ENCODE results near the gene TMEM150C.
"Not testable (repeated sequence)": the region's sequence is repeated elsewhere in the genome, so short reads cannot be mapped to it uniquely, and the experiment has no call there.

TMEM150C gene

DNA sequence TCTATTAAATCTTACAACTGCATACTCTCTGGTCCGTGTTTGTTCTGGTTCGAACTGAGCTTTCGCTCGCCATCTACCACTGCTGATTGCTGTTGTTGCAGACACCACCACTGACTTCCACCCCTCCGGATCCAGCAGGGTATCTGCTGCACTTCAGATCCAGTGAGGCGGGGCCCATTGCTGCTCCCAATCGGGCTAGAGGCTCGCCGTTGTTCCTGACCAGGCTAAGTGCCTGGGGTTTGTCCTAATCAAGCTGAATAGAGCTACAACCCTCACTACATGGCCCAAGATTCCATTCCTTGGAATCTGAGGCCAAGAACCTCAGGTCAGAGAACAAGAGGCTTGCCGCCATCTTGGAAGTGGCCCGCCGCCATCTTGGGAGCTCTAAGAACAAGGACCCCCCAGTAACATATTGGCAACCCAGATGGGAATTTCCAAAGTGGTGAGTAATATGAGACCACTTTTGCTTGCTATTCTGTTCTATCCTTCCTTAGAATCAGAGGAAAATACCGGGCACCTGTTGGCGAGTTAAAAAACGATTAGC, 88.1 kb downstream of the TMEM150C start:
- no peak for DNase-seq (ENCODE audit: low read depth)

DNA sequence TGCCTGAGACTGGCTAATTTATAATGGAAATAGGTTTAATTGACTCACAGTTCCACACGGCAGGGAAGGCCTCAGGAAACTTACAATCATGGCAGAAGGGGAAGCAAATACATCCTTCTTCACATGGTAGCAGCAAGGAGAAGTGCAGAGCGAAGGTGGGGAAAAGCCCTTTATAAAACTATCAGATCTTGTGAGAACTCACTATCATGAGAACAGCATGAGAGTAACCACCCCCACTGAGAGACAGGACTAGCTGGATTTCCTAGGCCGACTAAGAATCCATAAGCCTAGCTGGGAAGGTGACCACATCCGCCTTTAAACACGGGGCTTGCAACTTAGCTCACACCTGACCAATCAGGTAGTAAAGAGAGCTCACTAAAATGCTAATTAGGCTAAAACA, 88.7 kb downstream of the TMEM150C start:
- not testable (repeated sequence) for DNase-seq (ENCODE audit: low read depth)

- DNase-seq (ENCODE audit: low read depth) = no peak
These were observed 91.9 kb downstream of the TMEM150C start for GRCh38 chr4:82469791-82470345.

DNA sequence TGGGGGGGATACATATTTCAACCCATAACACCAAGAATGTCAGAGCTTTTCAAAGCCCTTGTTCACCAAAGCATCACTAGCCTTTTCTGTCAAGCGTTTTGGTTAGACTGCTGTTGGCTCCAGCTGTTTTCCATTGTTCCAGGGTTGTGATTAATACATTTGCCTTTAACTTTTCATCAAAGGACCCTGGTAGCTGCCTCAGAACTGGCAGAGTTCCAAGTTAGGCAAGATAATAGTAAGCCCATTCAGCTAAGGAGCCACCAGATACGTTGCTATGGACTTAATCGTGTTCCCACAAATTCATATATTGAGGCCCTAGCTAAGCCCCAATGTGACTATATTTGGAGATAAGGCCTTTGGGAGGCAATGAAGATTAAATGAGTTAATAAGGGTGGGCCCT, 94.3 kb downstream of the TMEM150C start:
- DNase-seq (ENCODE audit: low read depth) = no peak

- no peak for DNase-seq (ENCODE audit: low read depth)
These were observed 98.6 kb downstream of the TMEM150C start for GRCh38 chr4:82463221-82463620.

DNA sequence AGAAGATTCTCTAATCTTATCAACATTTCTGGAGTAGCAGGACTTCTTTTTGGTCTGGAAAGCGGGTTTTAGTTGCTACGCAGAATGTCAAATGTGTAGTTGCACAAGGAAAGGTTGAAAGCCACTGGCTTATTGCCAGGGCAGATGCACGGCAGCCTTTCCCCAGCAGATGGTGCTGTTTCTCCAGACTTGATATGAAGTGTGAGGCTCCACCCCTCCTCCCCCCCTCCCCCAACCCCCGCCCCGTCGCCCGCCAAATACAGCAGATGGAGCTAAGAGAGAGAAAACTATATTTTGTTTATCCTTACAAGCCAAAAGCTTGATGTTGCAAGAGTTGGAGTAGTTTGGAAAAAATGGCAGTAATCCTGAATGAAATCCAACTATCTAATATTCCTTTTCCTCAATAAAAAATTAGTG, 99.4 kb downstream of the TMEM150C start:
- DNase-seq (ENCODE audit: low read depth) = peak; percentile 62

DNA sequence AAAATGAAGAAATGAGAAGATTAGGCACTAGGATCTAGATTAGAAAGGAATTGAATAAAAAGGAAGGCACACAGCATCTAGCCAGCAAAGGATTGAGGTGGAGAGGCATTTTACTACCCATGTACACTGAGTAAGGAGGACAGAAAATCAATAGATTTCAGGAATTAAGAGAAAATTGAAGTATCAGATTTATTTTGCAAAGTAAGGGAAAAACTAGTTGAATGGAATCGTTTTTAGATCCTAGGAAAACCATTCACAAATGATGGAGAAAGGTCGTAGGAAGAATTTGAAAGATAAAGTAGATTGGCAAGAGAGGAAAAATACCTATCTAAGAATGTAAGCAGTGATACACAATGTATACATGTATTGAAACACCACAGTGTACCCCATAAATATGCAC, 100.1 kb downstream of the TMEM150C start:
- no peak for DNase-seq (ENCODE audit: low read depth)

- DNase-seq (ENCODE audit: low read depth) = no peak
These were observed 103.1 kb downstream of the TMEM150C start for GRCh38 chr4:82458729-82459128.

- no peak for DNase-seq (ENCODE audit: low read depth)
These were observed 104.5 kb downstream of the TMEM150C start for GRCh38 chr4:82457266-82457665.

DNA sequence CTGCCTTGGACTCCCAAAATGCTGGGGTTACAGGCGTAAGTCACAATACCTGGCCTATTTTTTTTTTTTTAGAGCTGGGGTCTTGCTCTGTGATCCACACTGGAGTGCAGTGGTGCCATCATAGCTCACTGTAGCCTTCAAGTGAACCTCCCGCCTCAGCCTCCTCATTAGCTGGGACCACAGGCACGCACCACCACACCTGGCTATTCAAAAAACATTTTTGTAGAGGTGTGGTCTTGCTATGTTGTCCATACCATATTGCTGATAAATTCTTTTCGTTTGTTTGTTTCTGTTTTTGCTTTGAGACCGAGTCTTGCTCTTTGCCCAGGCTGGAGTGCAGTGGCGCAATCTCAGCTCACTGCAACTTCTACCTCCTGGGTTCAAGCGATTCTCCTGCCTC, 109.8 kb downstream of the TMEM150C start:
- DNase-seq (ENCODE audit: low read depth) = no peak

DNA sequence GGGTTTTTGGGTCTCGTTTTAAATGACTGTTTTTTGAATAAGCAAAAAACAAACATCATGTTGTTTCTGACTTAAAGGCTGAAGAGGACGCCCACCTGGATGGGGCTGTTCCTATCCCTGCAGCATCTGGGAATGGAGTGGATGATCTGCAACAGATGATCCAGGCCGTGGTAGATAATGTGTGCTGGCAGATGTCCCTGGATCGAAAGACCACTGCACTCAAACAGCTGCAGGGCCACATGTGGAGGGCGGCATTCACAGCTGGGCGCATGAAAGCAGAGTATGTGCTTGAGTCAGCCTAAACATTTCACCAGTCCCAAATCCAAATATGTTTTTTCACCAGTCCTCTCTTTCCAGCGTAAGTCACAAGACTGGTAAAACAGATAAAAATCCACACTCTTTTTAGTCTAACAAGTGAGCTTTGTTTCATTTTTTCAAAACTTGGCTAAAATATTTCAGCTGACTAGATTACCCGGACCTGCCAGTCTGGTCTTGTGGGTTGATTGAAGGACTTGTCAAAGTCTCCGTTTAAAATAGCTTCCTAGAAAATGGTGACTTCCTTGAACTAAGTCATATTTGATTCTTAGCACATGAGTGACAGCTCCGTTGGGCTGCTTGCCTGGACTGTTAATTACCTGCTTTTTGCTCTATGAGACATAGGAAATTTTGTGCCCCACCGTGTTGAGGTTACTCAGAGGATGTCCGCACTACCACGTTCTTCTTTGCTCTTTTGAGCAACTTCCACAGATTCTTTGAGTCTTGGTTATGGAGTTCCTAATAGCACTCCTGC, 110.6 kb downstream of the TMEM150C start:
- DNase-seq (ENCODE audit: low read depth) = no peak

DNA sequence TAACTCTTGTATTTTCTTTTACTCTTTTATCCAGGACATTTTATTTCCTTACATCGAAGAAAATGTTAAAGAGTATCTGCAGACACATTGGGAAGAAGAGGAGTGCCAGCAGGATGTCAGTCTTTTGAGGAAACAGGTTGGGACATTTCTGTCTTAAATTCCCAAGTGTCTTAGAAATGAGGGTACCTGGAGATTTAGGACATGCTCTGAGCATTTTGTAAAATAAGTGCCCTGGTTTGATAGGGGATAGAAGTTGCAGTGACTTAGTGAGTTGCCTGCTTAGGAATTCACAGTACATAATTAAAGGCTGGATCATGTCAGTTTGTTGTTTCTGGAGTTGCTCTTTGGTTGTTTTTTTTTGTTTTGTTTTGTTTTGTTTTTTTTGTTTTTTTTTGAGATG, 113.9 kb downstream of the TMEM150C start:
- no peak for DNase-seq (ENCODE audit: low read depth)

GRCh38 chr4:82439088-82439487, 122.7 kb downstream of the TMEM150C start:
- DNase-seq (ENCODE audit: low read depth) = no peak

DNA sequence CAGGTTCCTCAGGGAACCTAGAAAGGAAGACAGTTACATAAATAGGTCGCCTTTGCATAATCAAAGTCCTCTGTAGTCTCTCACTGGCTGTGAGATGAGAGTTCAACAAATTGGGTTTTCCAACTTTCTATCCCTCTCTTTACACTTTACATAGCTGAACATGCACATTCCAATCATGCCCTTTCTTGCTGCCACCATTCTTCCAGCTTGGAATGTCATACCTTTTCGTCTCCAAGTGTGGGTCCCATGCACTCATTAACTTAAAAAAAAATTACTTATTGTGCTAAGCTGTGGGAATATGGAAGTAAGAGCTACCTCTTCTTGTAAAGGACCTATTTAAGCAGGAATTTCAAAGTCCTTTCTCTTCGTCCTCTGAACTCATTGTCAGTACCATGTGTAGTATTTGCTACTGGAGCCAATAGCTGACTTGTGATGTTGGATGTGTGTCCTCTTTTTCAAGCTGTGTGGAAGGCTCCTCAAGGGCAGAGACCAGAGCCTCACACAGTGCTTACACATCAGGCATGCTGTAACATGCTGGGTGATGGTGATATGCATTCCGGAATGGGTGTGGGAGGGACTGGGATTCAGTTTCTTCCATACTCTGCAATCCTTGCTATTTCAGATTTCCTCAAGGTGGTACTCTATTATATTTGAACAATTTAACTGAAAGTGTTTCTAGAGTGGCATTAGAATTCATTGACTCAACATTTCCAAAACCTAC, 124.3 kb downstream of the TMEM150C start:
- DNase-seq (ENCODE audit: low read depth) = no peak

DNA sequence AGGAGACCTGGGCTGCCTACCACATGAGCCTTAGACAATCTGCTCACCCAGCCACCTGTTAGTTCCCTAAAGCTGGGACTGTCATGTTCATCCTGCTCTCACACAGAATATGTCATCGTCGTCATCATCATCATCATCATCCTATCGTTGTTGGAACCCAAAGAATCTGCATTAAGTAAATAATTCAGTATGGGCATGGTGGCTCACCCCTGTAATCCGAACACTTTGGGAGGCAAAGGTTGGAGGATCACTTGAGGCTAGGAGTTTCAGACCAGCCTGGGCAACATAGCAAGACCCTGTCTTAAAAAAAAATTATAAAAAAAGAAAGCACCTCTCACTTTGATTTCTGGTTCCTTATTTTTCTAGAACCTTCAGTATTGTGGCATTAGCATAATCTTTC, 125.0 kb downstream of the TMEM150C start:
- no peak for DNase-seq (ENCODE audit: low read depth)

DNA sequence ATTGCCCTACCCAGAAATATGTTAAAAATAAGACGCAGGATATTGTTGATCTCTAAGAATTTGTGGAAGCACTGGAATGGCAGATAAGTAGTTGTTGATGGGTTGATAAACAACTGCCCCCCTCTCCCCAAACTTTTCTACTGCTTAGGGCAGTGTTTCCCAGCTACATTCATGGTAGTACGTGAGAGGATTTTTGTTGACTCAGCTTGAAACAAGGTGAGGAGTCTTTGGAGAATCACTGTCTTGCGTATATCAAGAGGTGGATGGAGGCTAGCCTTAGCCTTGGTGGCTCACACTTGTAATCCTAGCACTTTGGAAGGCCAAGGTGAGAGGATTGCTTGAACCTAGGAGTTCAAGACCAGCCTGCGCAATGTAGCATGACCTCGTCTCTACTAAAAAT, 125.7 kb downstream of the TMEM150C start:
- DNase-seq (ENCODE audit: low read depth) = no peak

DNA sequence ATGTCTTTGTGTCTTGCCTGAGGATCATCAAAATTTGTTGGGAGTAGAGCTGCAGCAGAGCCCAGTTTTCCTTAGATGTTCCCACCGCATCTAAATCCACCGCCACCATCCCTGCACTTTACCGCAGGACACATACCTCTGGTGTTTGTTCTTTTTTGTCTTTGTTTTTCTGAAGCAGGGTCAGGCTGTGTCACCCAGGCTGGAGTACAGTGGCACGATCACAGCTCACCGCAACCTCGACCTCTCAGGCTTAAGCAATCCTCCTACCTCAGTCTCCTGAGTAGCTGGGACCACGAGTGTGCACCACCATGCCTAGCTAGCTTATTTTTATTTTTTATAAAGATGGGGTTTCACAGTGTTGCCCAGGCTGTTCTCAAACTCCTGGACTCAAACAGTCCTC, 126.8 kb downstream of the TMEM150C start:
- no peak for DNase-seq (ENCODE audit: low read depth)

GRCh38 chr4:82433791-82434190, 128.0 kb downstream of the TMEM150C start:
- DNase-seq (ENCODE audit: low read depth) = no peak
